Measurements from ENCODE around the gene MRGPRD. TPM values are rescaled to one million over a fixed set of nuclear protein-coding genes. Genes with fewer than 3 reads are reported as not detected.

MRGPRD gene, protein sequence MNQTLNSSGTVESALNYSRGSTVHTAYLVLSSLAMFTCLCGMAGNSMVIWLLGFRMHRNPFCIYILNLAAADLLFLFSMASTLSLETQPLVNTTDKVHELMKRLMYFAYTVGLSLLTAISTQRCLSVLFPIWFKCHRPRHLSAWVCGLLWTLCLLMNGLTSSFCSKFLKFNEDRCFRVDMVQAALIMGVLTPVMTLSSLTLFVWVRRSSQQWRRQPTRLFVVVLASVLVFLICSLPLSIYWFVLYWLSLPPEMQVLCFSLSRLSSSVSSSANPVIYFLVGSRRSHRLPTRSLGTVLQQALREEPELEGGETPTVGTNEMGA
- not detected in 2 replicates for total RNA-seq

DNA sequence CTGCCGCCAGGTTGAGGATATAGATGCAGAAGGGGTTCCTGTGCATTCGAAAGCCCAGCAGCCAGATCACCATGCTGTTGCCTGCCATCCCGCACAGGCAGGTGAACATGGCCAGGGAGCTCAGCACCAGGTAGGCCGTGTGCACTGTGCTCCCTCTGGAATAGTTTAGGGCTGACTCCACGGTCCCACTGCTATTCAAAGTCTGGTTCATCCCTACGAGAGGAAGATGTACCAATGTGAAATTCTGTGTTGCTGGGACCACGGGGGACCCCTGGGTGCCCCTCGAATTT is at the start of gene MRGPRD:
Gene MRGPRD, minus strand, starts transcription at position 211 of the 290 bp plus-strand sequence. Its CDS starts 0 bp downstream, at position 211.

DNA sequence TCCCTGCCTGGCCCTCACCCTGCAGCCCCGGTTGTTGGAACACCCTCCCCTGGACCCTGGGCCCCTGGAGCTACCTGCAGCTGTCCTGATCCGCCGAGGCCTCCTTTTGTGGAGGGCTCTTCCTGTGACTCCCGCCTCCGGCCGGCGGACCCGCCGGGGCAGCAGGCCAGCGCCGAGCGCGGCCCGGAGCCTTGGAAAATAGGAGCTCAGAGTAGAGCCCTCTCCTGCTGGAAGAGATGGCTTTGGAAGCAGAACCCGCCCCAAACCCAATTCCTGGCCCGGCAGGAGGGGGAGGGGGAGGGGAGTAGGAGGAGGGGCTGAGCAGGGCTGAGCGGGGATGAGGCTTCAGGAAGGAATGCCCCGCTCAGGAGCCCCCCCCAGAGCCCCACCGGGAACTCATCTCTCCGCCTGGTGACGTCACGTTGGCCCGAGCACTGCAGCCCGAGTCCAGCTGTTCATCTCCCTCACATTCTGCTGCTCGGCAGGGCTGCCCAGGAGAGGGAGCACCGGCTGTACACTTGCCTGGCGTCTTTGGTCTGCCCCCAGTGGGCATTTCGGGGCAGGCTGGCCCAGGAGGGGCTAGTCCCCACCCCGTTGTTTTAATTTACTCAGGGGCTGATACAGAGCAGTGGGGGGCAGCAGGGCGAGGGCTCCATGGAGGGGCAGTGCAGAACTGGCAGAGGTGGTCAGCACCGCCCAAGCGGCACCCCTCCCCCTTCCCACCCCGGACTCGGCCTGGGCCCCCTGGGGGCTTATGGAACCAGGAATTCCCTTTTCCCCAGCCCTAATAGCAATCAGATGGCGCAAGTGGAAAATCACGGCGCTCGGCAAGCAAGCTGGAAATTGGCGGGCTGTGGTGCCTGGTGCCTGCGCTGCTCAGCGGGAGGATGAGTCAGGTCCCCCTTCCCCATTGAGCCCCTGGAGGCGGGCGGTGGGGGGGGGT is 32.5 kb upstream of the MRGPRD start, which contains the start of gene MRGPRF:
Gene MRGPRF, minus strand, starts transcription at position 238 of the 943 bp plus-strand sequence. CDS start 3,345 bp downstream, outside the sequence.

Other genes with a start within 250 kb of the MRGPRD start
- gene TESMIN, start 229.5 kb downstream of the MRGPRD start, total RNA-seq, result 0.54 and 0.66 TPM in 2 replicates
- 66.5 and 109 TPM in 2 replicates for gene CPT1A, start 139.1 kb downstream of the MRGPRD start, total RNA-seq
- 75.7 and 100 TPM in 2 replicates for gene MRPL21, start 77.2 kb downstream of the MRGPRD start, total RNA-seq
- 8.5 and 9.8 TPM in 2 replicates for gene IGHMBP2, start 77.1 kb downstream of the MRGPRD start, total RNA-seq
- gene MRGPRF, start 32.3 kb upstream of the MRGPRD start, total RNA-seq, result 0.38 TPM in 1 of 2 replicates, not detected in the other
- gene TPCN2, start 67.9 kb upstream of the MRGPRD start, total RNA-seq, result 8.9 and 9.6 TPM in 2 replicates
- gene SMIM38, start 174.9 kb upstream of the MRGPRD start, total RNA-seq, result 0.09 and 0.47 TPM in 2 replicates

Measured in endothelial cell of coronary artery (primary cell).